Ovary (tissue), 3 donors: Measurements from ENCODE around the gene DPEP2.
"Not testable (repeated sequence)": the region's sequence is repeated elsewhere in the genome, so short reads cannot be mapped to it uniquely, and the experiment has no call there.

Source experiments
- POLR2A ChIP-seq: fragments of 450-650 bp; IDR thresholded peaks from one replicate; pipeline ENCODE4 v1.6.1; 2017; ENCODE audit warnings: antibody characterized with exemption, mild to moderate bottlenecking, moderate library complexity
- TF ChIP-seq, protein P1 (sequence below), 3 donors: fragments of 450-650 bp in 2 of 3; fragments of 200-600 bp in 1 of 3; IDR thresholded peaks; one replicate each; pipeline versions ENCODE4 v1.5.1 to v1.8.0; 2016 to 2022; ENCODE audit warnings: antibody characterized with exemption in 3 of 3, mild to moderate bottlenecking in 1 of 3
- donor health status: DM: no; HTN: no; CAD: no.

DNA sequence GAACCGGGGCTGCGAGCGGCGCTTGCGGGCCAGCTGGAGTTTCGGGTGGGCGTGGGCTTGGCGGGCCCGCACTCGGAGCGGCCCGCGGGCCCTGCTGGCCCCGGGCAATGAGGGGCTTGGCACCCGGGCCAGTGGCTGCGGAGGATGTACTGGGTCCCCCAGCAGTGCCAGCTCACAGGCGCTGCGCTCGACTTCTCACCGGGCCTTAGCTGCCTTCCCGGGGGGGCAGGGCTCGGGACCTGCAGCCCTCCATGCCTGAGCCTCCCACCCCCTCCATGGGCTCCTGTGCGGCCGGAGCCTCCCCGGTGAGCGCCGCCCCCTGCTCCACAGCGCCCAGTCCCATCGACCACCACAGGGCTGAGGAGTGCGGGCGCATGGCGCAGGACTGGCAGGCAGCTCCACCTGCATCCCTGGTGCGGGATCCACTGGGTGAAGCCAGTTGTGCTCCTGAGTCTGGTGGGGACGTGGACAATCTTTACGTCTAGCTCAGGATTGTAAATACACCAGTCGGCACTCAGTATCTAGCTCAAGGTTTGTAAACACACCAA lies 979 bp downstream of the DPEP2 start:
- TF ChIP-seq, protein P1, sequence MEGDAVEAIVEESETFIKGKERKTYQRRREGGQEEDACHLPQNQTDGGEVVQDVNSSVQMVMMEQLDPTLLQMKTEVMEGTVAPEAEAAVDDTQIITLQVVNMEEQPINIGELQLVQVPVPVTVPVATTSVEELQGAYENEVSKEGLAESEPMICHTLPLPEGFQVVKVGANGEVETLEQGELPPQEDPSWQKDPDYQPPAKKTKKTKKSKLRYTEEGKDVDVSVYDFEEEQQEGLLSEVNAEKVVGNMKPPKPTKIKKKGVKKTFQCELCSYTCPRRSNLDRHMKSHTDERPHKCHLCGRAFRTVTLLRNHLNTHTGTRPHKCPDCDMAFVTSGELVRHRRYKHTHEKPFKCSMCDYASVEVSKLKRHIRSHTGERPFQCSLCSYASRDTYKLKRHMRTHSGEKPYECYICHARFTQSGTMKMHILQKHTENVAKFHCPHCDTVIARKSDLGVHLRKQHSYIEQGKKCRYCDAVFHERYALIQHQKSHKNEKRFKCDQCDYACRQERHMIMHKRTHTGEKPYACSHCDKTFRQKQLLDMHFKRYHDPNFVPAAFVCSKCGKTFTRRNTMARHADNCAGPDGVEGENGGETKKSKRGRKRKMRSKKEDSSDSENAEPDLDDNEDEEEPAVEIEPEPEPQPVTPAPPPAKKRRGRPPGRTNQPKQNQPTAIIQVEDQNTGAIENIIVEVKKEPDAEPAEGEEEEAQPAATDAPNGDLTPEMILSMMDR (IDR thresholded peaks at IDR 0.05), result not testable (repeated sequence)
- not testable (repeated sequence) for TF ChIP-seq POLR2A
